ENCODE data around the gene UBASH3B. TPM values are rescaled to one million over a fixed set of nuclear protein-coding genes. Genes with fewer than 3 reads are reported as not detected.

UBASH3B gene
- total RNA-seq, 1 donor from 2014 or later: 6.6 TPM

- no peak for DNase-seq (ENCODE audit: low spot score in 2 of 2, unreplicated experiment in 2 of 2)
- H3K36me3 Mint-ChIP-seq: no peaks in the 10 kb centered on the region
- no peak overlapping the region for H3K4me3 Mint-ChIP-seq
- peaks cover 11% of the 10 kb centered on the region for H3K27me3 Mint-ChIP-seq (ENCODE audit: low read depth)
- no peak for TF ChIP-seq CTCF (IDR thresholded peaks at IDR 0.05; ENCODE audit: unreplicated experiment)
- H3K9me3 Mint-ChIP-seq: no peaks in the 10 kb centered on the region
- H3K4me1 Mint-ChIP-seq: peaks cover 12% of the 10 kb centered on the region
- H3K27ac Mint-ChIP-seq: no peak overlapping the region
These were observed 67.6 kb downstream of the UBASH3B start for GRCh38 chr11:122723106-122723505.

DNA sequence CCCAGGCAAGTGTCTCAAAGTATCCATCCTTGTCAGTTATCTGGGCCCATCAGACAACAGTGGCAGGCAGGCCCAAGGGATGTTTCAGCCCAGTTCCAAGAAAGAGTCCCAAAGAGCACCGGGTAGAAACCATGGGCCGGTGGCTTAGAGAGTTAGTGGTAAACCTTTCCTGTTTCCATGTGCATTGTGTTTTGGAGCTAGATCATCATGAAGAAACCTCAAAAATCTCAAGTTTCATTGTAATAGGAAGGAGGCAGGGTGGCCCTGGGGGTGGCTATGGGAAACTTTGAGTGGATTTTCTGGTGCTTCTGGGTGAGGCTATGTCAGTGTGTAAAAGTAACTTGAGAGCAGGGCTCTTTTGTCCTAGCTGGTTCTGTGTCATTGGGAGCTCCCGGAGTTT is 68.1 kb downstream of the UBASH3B start:
- Mint-ChIP-seq H3K4me1 (peaks cover 12% of the 10 kb centered on the region), H3K9me3 (no peaks in the 10 kb centered on the region), H3K4me3 (no peak overlapping the region), H3K27ac (no peak overlapping the region), H3K27me3 (ENCODE audit: low read depth) (peaks cover 11% of the 10 kb centered on the region), H3K36me3 (no peaks in the 10 kb centered on the region)
- no peak for TF ChIP-seq CTCF (IDR thresholded peaks at IDR 0.05; ENCODE audit: unreplicated experiment)
- no peak for DNase-seq (ENCODE audit: low spot score in 2 of 2, unreplicated experiment in 2 of 2)

DNA sequence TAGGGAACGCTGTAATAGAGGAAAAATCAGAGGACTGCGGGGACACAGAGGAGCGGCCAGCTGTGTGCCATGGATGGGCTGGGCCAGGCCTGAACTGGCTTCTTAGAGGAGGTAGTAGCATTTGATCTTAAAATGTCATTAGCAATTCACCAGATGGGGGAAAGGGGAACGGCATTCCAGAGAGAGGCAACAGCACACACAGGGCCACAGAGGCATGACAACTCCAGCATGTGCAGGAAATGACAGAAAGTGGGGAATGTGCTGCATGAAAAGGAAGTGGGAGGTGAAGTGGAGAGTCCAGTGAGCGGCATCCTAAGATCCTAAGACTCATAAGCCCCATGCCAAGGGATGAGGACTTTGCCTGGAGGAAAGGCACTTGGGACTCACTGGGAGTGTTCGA is 69.0 kb downstream of the UBASH3B start:
- DNase-seq (ENCODE audit: low spot score in 2 of 2, unreplicated experiment in 2 of 2): no peak

DNA sequence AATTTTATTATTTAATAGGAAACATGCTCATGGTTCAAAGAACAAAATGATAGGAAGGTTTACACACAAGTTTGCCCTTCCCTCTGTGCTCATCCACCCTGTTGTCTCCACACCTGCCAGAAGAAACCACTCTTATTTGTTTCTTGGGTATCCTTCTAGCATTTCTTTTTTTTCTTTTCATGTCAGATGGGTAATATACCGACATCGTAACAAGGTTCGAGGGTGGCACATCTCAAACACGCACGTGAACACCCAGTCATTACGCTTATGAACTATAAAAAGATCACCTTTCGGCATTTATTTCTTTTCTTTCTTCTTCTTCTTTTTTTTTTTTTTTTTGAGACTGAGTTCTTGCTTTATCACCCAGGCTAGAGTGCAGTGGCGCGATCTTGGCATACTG is 70.5 kb downstream of the UBASH3B start:
- H3K36me3 Mint-ChIP-seq: no peaks in the 10 kb centered on the region
- H3K27me3 Mint-ChIP-seq (ENCODE audit: low read depth): peaks cover 4% of the 10 kb centered on the region
- no peak for DNase-seq (ENCODE audit: low spot score in 2 of 2, unreplicated experiment in 2 of 2)
- H3K9me3 Mint-ChIP-seq: no peaks in the 10 kb centered on the region
- no peak overlapping the region for H3K27ac Mint-ChIP-seq
- peaks cover 12% of the 10 kb centered on the region for H3K4me1 Mint-ChIP-seq
- no peak for TF ChIP-seq CTCF (IDR thresholded peaks at IDR 0.05; ENCODE audit: unreplicated experiment)
- H3K4me3 Mint-ChIP-seq: no peak overlapping the region

More for the DNA sequence above, 69.0 kb downstream of the UBASH3B start:
- Mint-ChIP-seq H3K27me3 (ENCODE audit: low read depth) (peaks cover 11% of the 10 kb centered on the region), H3K9me3 (no peaks in the 10 kb centered on the region), H3K4me3 (no peak overlapping the region), H3K4me1 (peaks cover 12% of the 10 kb centered on the region), H3K27ac (no peak overlapping the region), H3K36me3 (no peaks in the 10 kb centered on the region)
- TF ChIP-seq CTCF (IDR thresholded peaks at IDR 0.05; ENCODE audit: unreplicated experiment): no peak

DNA sequence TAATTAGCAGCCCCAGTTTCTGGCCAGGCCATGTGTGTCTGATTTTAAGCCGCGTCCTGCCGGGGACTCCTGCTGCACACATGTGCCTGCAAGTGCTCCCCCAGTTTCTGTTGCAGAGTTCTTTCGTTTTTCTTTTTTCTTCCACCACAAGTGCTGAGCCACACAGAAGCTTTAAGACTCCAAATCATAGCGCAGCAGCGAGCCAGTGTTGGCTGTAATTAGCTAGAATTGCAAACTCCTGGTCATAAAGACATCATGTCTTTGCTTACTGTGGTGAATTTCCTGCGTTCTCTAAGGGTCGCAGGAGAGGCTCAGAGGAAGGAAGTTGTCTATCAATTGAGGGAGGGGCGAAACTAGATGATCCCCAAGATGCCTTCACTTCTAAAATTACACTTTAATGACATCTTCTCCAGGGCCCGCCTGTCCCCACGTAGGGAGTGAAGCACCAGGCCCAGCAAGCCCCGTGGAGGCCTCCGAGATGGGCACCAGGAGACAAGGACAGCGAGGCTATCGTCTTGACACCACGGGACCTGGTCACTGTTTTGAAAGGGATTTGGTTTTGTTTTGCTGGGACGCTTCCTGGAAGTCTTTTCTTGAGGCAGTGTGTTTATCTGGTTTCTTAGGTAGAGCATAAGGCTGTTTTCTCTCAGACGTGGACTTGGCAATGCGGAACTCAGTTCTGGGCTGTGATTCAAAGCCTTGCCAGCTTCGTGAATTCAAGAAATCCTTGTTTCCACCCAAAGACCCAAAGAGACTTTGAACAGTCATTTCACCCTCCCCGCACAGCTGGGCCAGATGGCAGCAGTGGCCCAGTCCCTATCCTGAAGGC is 71.8 kb downstream of the UBASH3B start:
- no peak for TF ChIP-seq CTCF (IDR thresholded peaks at IDR 0.05; ENCODE audit: unreplicated experiment)
- H3K4me1 Mint-ChIP-seq: peaks cover 6% of the 10 kb centered on the region
- no peak overlapping the region for H3K27ac Mint-ChIP-seq
- no peak for DNase-seq (ENCODE audit: low spot score in 2 of 2, unreplicated experiment in 2 of 2)
- H3K4me3 Mint-ChIP-seq: no peak overlapping the region
- peaks cover 4% of the 10 kb centered on the region for H3K27me3 Mint-ChIP-seq (ENCODE audit: low read depth)
- H3K36me3 Mint-ChIP-seq: no peaks in the 10 kb centered on the region
- H3K9me3 Mint-ChIP-seq: no peaks in the 10 kb centered on the region
